A673 (cell line): ENCODE data around the gene SDS. TPM values are rescaled to one million over a fixed set of nuclear protein-coding genes. Genes with fewer than 3 reads are reported as not detected.

Experiments
- BruUV-seq: library from RNA; stranded (reverse); fragments of 400-500 nt; replicated peaks from 2 replicates; lab custom pipeline; 2021; lab: Mats Ljungman, UMichigan
- CTCF ChIA-PET: fragments of 300-600 bp; sonication (Branson Sonifier 250); formaldehyde crosslinking; loops from one replicate; lab custom pipeline; 2022; ENCODE audit warnings: antibody characterized with exemption; lab: Charles Lee
- POLR2A ChIA-PET: fragments of 300-600 bp; sonication (Branson Sonifier 250); formaldehyde crosslinking; loops from one replicate; lab custom pipeline; 2022; ENCODE audit warnings: antibody characterized with exemption; ENCODE audit not compliant: low non-redundant PET; lab: Charles Lee
- DNase-seq: peaks from one replicate; pipeline ENCODE4 v3.0.0-alpha.2; 2015; ENCODE audit warnings: low spot score
- H3K27ac ChIP-seq: fragments of 200-600 bp; sonication (generic); 2 replicates; pipeline ENCODE4 v1.5.1; 2016; ENCODE audit warnings: mixed run types, low read depth, mild to moderate bottlenecking, mixed read lengths, antibody characterized with exemption, low read length; ENCODE audit not compliant: poor library complexity, severe bottlenecking
- H3K27me3 ChIP-seq: fragments of 200-600 bp; sonication (generic); replicated peaks from 2 replicates; pipeline ENCODE4 v1.6.1; 2017; ENCODE audit warnings: mixed run types, low read depth, mild to moderate bottlenecking, mixed read lengths, antibody characterized with exemption, low read length; ENCODE audit not compliant: insufficient read depth, poor library complexity
- H3K36me3 ChIP-seq: fragments of 200-600 bp; sonication (generic); 2 replicates; pipeline ENCODE4 v1.6.1; 2016; ENCODE audit warnings: mixed run types, mild to moderate bottlenecking, mixed read lengths, antibody characterized with exemption, low read length; ENCODE audit not compliant: insufficient read depth, poor library complexity, severe bottlenecking
- H3K4me1 ChIP-seq: fragments of 200-600 bp; sonication (generic); 2 replicates; pipeline ENCODE4 v1.6.1; 2017; ENCODE audit warnings: mixed run types, mild to moderate bottlenecking, mixed read lengths, antibody characterized with exemption, low read length; ENCODE audit not compliant: insufficient read depth, poor library complexity, severe bottlenecking
- H3K4me3 ChIP-seq: fragments of 200-600 bp; sonication (generic); 2 replicates; pipeline ENCODE4 v1.5.1; 2016; ENCODE audit warnings: low read depth, mixed run types, mild to moderate bottlenecking, mixed read lengths, low read length; ENCODE audit not compliant: poor library complexity, severe bottlenecking
- H3K9me3 ChIP-seq: fragments of 200-600 bp; sonication (generic); 2 replicates; pipeline ENCODE4 v1.6.1; 2016; ENCODE audit warnings: mixed run types, low read depth, mild to moderate bottlenecking, mixed read lengths, antibody characterized with exemption, low read length; ENCODE audit not compliant: poor library complexity, severe bottlenecking
- CTCF ChIP-seq: fragments of 300-800, 200-600 bp; sonication (generic); conservative IDR thresholded peaks from 2 replicates; pipeline ENCODE4 v1.5.1; 2017; ENCODE audit warnings: low read depth, mild to moderate bottlenecking, antibody characterized with exemption, low read length, moderate library complexity, mixed read lengths
- EZH2 ChIP-seq: fragments of 200-600 bp; sonication (generic); IDR thresholded peaks from 2 replicates; pipeline ENCODE4 v1.6.1; 2017; ENCODE audit warnings: borderline replicate concordance, low read depth, mild to moderate bottlenecking, mixed read lengths, antibody characterized with exemption, low read length; ENCODE audit not compliant: poor library complexity, severe bottlenecking
- intact Hi-C: fragments of 100-400 bp; cut with micrococcal nuclease; formaldehyde crosslinking; loops from one replicate; pipeline ENCODE4 v1.10.0; 2022; ENCODE audit not compliant: unreplicated experiment
- total RNA-seq: library from RNA; stranded (reverse); gene quantifications from 2 replicates; pipeline ENCODE4 v1.2.3, GENCODE V29; 2021

SDS gene
- total RNA-seq, 1 experiment from 2014 or later, result not detected

- Histone ChIP-seq H3K4me3 (no peak overlapping the region), H3K4me1 (no peaks in the 10 kb centered on the region), H3K36me3 (no peaks in the 10 kb centered on the region), H3K9me3 (no peaks in the 10 kb centered on the region), H3K27me3 (no peaks in the 10 kb centered on the region), H3K27ac (no peak overlapping the region)
- no TSS peak for BruUV-seq
- TF ChIP-seq EZH2 (no peak), CTCF (no peak)
- POLR2A ChIA-PET, result no interaction called here
- CTCF ChIA-PET, result no interaction called here
- intact Hi-C loops, result no loop called here
- DNase-seq, result no peak
These were observed 36.9 kb downstream of the SDS start for GRCh38 chr12:113366827-113367226.

- CTCF ChIA-PET, result no interaction called here
- Histone ChIP-seq H3K27me3 (no peaks in the 10 kb centered on the region), H3K27ac (no peak overlapping the region), H3K4me3 (no peak overlapping the region), H3K4me1 (no peaks in the 10 kb centered on the region), H3K9me3 (no peaks in the 10 kb centered on the region), H3K36me3 (no peaks in the 10 kb centered on the region)
- BruUV-seq, result no TSS peak
- intact Hi-C loops, result no loop called here
- POLR2A ChIA-PET, result no interaction called here
- DNase-seq, result no peak
- TF ChIP-seq CTCF (no peak), EZH2 (no peak)
These were observed 37.9 kb downstream of the SDS start for GRCh38 chr12:113365639-113366395.

- H3K36me3 ChIP-seq, result no peaks in the 10 kb centered on the region
- H3K4me1 ChIP-seq, result no peaks in the 10 kb centered on the region
- ChIA-PET POLR2A (interaction anchor here (0.6 kb wide), 1 partner anchor 390 kb away, joined by 6 read pairs; no protein-coding TSS in a partner anchor), CTCF (no interaction called here)
- BruUV-seq, result no TSS peak
- H3K27me3 ChIP-seq, result no peaks in the 10 kb centered on the region
- no peaks in the 10 kb centered on the region for H3K9me3 ChIP-seq
- H3K27ac ChIP-seq, result no peak overlapping the region
- no peak overlapping the region for H3K4me3 ChIP-seq
- no peak for TF ChIP-seq EZH2
- no peak for TF ChIP-seq CTCF
- DNase-seq, result no peak
- intact Hi-C loops, result no loop called here
These were observed 39.0 kb downstream of the SDS start for GRCh38 chr12:113364698-113365097.
